ENCODE data around the gene ATP9B.

DNA sequence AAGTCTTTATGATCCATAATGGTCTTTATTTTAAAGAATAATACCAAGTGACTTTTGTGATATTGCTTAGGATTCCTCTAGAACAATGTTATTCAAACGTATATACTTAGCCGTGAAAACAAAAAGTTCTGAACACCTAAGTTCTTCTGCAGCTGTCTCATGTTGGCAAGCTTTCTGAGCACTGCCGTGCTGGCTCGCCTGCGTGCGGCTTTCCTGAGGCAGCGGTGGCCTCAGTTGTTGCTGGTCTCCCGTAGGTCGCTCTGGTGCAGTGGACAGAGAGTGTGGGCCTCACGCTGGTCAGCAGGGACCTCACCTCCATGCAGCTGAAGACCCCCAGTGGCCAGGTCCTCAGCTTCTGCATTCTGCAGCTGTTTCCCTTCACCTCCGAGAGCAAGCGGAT, 259.7 kb downstream of the ATP9B start:
- TF ChIP-seq, protein P1, sequence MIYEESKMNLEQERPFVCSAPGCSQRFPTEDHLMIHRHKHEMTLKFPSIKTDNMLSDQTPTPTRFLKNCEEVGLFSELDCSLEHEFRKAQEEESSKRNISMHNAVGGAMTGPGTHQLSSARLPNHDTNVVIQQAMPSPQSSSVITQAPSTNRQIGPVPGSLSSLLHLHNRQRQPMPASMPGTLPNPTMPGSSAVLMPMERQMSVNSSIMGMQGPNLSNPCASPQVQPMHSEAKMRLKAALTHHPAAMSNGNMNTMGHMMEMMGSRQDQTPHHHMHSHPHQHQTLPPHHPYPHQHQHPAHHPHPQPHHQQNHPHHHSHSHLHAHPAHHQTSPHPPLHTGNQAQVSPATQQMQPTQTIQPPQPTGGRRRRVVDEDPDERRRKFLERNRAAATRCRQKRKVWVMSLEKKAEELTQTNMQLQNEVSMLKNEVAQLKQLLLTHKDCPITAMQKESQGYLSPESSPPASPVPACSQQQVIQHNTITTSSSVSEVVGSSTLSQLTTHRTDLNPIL (CRISPR knock-in tag; IDR thresholded peaks at IDR 0.05; ENCODE audit: low read depth), result no peak
- TF ChIP-seq CSDC2 (CRISPR knock-in tag; IDR thresholded peaks at IDR 0.05), result no peak
- no peak for TF ChIP-seq ZFP30 (CRISPR knock-in tag; IDR thresholded peaks at IDR 0.05)
- no peak for TF ChIP-seq ZC3H10 (CRISPR knock-in tag; IDR thresholded peaks at IDR 0.05)
- no peak for TF ChIP-seq ESRRG (CRISPR knock-in tag; IDR thresholded peaks at IDR 0.05)
- no peak for TF ChIP-seq ZFP3 (CRISPR knock-in tag; IDR thresholded peaks at IDR 0.05)
- TF ChIP-seq BACH2 (CRISPR knock-in tag; IDR thresholded peaks at IDR 0.05; ENCODE audit: borderline replicate concordance), result no peak
- TF ChIP-seq, protein P2, sequence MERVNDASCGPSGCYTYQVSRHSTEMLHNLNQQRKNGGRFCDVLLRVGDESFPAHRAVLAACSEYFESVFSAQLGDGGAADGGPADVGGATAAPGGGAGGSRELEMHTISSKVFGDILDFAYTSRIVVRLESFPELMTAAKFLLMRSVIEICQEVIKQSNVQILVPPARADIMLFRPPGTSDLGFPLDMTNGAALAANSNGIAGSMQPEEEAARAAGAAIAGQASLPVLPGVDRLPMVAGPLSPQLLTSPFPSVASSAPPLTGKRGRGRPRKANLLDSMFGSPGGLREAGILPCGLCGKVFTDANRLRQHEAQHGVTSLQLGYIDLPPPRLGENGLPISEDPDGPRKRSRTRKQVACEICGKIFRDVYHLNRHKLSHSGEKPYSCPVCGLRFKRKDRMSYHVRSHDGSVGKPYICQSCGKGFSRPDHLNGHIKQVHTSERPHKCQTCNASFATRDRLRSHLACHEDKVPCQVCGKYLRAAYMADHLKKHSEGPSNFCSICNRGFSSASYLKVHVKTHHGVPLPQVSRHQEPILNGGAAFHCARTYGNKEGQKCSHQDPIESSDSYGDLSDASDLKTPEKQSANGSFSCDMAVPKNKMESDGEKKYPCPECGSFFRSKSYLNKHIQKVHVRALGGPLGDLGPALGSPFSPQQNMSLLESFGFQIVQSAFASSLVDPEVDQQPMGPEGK (CRISPR knock-in tag; IDR thresholded peaks at IDR 0.05; ENCODE audit: borderline replicate concordance), result no peak
- TF ChIP-seq GLIS3 (CRISPR knock-in tag; IDR thresholded peaks at IDR 0.05), result no peak
- TF ChIP-seq ARNTL (CRISPR knock-in tag; IDR thresholded peaks at IDR 0.05; ENCODE audit: borderline replicate concordance, low read depth), result no peak
- no peak for TF ChIP-seq ISL1 (CRISPR knock-in tag; IDR thresholded peaks at IDR 0.05)
